ENCODE measurements around the gene UBE4B.

DNA sequence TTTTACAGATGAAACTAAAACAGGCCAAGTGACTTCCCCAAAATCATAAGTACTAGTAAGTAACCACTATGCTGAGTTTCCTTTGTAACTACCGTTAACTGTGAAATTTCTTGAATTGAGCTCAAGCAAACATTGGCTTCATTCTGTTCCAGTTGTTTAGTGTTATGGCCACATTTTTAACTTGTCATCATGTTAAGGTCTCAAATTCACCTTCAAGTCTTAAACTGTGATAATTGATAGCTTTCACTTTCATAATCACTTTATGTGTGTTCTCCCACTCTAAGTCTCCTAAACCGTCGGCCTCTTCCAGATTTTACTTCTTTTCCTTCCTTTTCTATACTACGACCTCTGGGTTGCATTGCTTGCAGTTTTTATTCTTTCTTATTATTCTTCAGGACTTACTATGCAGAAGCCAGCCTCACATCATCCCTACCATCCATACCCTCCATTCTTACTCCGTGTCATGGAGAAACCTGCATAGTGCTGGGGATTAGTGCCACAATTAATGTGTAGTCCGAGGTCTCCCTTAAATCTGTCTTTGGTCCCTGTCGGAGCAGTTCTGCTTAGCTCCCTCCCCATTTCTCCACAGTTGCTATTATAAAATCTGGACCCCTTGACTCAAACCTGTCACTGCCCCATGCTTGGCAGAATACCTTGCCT lies 183.5 kb downstream of the UBE4B start:
- TF ChIP-seq TFE3 (CRISPR knock-in tag; IDR thresholded peaks at IDR 0.05) = no peak
- no peak for TF ChIP-seq TCF7L2 (IDR thresholded peaks at IDR 0.05; ENCODE audit: low read depth, low read length)
- TF ChIP-seq ESRRA (IDR thresholded peaks at IDR 0.05; ENCODE audit: borderline replicate concordance, low read depth) = no peak
- TF ChIP-seq GABPA (tag; conservative IDR thresholded peaks at IDR 0.05; ENCODE audit: low read depth) = no peak
- TF ChIP-seq SNRNP70 (optimal IDR thresholded peaks at IDR 0.05; ENCODE audit: low read depth, low read length) = no peak
- no peak for TF ChIP-seq ZNF274 (IDR thresholded peaks at IDR 0.05; ENCODE audit: borderline replicate concordance, low read depth, low read length)
- TF ChIP-seq POLR2A (conservative IDR thresholded peaks at IDR 0.05) = no peak
- TF ChIP-seq E4F1 (CRISPR knock-in tag; IDR thresholded peaks at IDR 0.05; ENCODE audit: borderline replicate concordance) = no peak
- TF ChIP-seq JUNB (CRISPR knock-in tag; conservative IDR thresholded peaks at IDR 0.05) = no peak
- TF ChIP-seq SIN3A (IDR thresholded peaks at IDR 0.05; ENCODE audit: borderline replicate concordance in 2 of 2, control insufficient read depth in 1 of 2, low read depth in 2 of 2, low read length in 2 of 2) = no peak
- no peak for TF ChIP-seq MECOM (CRISPR knock-in tag; IDR thresholded peaks at IDR 0.05)
- TF ChIP-seq, protein P1, sequence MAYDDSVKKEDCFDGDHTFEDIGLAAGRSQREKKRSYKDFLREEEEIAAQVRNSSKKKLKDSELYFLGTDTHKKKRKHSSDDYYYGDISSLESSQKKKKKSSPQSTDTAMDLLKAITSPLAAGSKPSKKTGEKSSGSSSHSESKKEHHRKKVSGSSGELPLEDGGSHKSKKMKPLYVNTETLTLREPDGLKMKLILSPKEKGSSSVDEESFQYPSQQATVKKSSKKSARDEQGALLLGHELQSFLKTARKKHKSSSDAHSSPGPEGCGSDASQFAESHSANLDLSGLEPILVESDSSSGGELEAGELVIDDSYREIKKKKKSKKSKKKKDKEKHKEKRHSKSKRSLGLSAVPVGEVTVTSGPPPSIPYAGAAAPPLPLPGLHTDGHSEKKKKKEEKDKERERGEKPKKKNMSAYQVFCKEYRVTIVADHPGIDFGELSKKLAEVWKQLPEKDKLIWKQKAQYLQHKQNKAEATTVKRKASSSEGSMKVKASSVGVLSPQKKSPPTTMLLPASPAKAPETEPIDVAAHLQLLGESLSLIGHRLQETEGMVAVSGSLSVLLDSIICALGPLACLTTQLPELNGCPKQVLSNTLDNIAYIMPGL (CRISPR knock-in tag; IDR thresholded peaks at IDR 0.05) = no peak
- TF ChIP-seq CHCHD3 (CRISPR knock-in tag; IDR thresholded peaks at IDR 0.05) = no peak

All from K562 (cell line).